Tibial artery (tissue), 4 donors: ENCODE measurements around the gene TBL2.
"Not testable (repeated sequence)": the region's sequence is repeated elsewhere in the genome, so short reads cannot be mapped to it uniquely, and the experiment has no call there.

Experiments used
- DNase-seq, 2 donors: peaks; one replicate each; pipeline ENCODE4 v3.0.0-alpha.2; 2019
- H3K27ac ChIP-seq, 2 donors: fragments of 200-600 bp; sonication (generic) in 1 of 2; 1 replicate in 1 of 2; 2 replicates in 1 of 2; pipeline ENCODE4 v1.5.1; 2018 to 2019; ENCODE audit warnings: mild to moderate bottlenecking in 1 of 2
- H3K27me3 ChIP-seq, 2 donors: fragments of 200-600 bp; sonication (generic) in 1 of 2; one replicate each; pipeline versions ENCODE4 v1.5.1 to v1.6.0; 2016 to 2019
- H3K36me3 ChIP-seq, 3 donors: fragments of 200-600 bp; sonication (generic) in 2 of 3; one replicate each; pipeline ENCODE4 v1.5.1; 2016 to 2019; ENCODE audit warnings: mild to moderate bottlenecking in 2 of 3
- H3K4me1 ChIP-seq, 4 donors: fragments of 200-600 bp; sonication (generic) in 2 of 4; 1 replicate in 3 of 4; 2 replicates in 1 of 4; pipeline ENCODE4 v1.5.1; 2016 to 2019
- H3K4me3 ChIP-seq, 2 donors: fragments of 200-600 bp; sonication (generic) in 1 of 2; 1 replicate in 1 of 2; 2 replicates in 1 of 2; pipeline ENCODE4 v1.5.1; 2018 to 2019; ENCODE audit warnings: mild to moderate bottlenecking in 2 of 2
- H3K9me3 ChIP-seq, 3 donors: fragments of 200-600 bp; sonication (generic) in 1 of 3; one replicate each; pipeline ENCODE4 v1.5.1; 2016 to 2019
- intact Hi-C: fragments of 100-400 bp; cut with DNase I; formaldehyde crosslinking; loops from one replicate; pipeline ENCODE4 v1.15.0; 2023; ENCODE audit warnings: low total_unique reads
- TF ChIP-seq, protein P1 (sequence below), 2 experiments: fragments of 200-600 bp in 1 of 2; fragments of 450-650 bp in 1 of 2; IDR thresholded peaks; one replicate each; pipeline ENCODE4 v1.5.1; 2017 to 2019; ENCODE audit warnings: antibody characterized with exemption in 2 of 2, mild to moderate bottlenecking in 1 of 2, moderate library complexity in 1 of 2

TBL2 gene

GRCh38 chr7:73560109-73560835, 18.1 kb downstream of the TBL2 start:
- no peaks in the 10 kb centered on the region for H3K9me3 ChIP-seq
- TF ChIP-seq, protein P1, sequence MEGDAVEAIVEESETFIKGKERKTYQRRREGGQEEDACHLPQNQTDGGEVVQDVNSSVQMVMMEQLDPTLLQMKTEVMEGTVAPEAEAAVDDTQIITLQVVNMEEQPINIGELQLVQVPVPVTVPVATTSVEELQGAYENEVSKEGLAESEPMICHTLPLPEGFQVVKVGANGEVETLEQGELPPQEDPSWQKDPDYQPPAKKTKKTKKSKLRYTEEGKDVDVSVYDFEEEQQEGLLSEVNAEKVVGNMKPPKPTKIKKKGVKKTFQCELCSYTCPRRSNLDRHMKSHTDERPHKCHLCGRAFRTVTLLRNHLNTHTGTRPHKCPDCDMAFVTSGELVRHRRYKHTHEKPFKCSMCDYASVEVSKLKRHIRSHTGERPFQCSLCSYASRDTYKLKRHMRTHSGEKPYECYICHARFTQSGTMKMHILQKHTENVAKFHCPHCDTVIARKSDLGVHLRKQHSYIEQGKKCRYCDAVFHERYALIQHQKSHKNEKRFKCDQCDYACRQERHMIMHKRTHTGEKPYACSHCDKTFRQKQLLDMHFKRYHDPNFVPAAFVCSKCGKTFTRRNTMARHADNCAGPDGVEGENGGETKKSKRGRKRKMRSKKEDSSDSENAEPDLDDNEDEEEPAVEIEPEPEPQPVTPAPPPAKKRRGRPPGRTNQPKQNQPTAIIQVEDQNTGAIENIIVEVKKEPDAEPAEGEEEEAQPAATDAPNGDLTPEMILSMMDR (IDR thresholded peaks at IDR 0.05): no peak
- DNase-seq: no peak
- no peaks in the 10 kb centered on the region for H3K36me3 ChIP-seq
- H3K27me3 ChIP-seq: no peaks in the 10 kb centered on the region
- no peak overlapping the region for H3K27ac ChIP-seq
- peaks cover 0 to 17% (median 14%) of the 10 kb centered on the region in 4 donors for H3K4me1 ChIP-seq
- H3K4me3 ChIP-seq: no peak overlapping the region
- intact Hi-C loops: loop anchor here (2.0 kb wide), 1 partner anchor 17 kb away; no protein-coding TSS in a partner anchor

DNA sequence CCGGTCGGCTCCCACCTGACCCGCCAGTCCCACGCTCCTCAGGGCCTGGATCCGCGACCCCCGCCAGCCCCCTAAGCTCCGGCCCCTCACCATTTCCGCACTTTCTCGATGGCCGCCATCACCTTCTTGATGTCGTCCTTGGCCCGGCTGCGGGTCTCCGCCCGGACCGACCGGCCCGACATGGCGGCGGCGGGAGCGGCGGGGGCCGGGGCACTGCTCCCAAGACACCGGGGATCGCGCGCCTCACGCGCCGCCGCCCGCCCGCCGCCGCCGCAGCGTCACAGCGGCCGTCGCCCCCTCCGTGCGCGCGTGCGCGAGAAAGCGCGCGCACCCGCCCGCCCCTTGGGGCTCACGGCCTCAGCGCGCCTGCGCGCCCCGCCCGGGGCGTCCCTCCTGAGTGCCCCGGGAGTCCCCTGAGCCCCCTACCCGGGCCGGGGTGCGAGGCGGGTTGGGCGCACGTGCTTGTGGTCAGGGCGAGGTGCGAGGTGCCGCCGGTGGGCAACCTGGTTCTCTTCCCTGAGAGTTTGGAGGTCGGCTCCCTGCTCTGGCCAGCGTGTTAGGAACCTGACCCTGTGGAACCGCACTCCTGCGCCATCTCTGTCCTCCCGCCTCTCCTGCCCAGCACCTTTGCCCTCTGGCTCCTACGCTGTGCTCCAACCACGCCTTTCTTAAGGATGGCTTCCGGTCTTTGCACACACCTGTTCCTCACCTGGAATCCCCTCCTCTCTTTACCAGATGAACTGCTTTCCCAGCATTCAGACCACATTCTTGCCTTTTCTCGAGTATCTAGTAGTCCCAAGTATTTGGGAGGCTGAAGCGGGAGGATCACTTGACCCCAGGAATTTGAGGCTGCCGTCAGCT, 20.8 kb downstream of the TBL2 start, which contains the start of gene BCL7B:
TSS of gene BCL7B (minus strand) at position 294 of the 861 bp plus-strand sequence. CDS start at position 182, 112 bp downstream.
- Histone ChIP-seq H3K27me3 (no peaks in the 10 kb centered on the region), H3K9me3 (no peaks in the 10 kb centered on the region), H3K27ac (peak within 1 kb of the TSS; percentile 90 to 100), H3K4me1 (peaks cover 0 to 27% (median 19%) of the 10 kb centered on the region in 4 donors), H3K4me3 (peak within 1 kb of the TSS; percentile 74 to 94), H3K36me3 (peaks cover 0 to 23% (median 6%) of the 10 kb centered on the region in 3 donors)
- intact Hi-C loops: no loop called here
- DNase-seq: peak; percentile 41 to 82
- TF ChIP-seq, protein P1 (IDR thresholded peaks at IDR 0.05): no peak

GRCh38 chr7:73557108-73557396, 21.3 kb downstream of the TBL2 start:
- intact Hi-C loops: no loop called here
- TF ChIP-seq, protein P1 (IDR thresholded peaks at IDR 0.05): no peak

DNA sequence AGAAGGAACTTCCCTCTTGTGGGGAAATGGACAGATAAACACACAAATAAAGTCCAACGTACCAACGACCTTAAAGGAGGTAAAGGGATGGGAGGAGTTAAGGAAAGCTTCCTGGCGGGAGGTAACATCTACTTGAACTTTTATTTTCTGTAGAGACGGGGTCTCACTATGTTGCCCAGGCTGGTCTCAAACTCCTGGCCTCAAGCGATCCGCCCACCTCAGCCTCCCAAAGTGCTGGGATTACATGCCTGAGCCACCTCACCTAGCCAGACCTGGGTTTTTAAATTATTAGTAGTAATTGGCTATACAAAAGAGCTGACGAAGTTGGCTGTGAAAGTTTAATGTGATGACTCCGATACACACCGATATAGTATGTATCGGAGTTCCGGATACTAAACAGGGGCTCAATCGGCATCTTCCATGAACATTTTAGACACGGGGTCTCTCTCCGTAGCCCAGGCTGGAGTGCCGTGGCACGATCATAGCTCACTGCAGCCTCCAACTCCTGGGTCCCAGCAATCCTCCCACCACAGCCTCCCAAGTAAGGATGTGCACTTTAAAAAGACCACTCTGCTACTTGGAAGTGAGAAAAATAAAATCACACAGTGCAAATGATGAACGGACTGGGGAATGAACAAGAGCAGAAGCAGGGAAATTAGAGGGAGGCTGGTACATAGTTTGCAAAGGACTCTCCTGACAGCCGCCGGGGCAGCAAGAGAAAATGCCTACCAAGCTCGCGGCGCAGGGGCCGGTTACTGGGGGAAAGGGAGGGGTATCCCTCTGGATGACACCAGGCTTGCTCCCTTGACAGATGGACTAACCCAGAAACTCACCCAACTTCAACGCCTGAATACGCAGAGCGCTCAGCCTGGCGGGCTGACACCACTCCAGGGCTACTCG, 21.9 kb downstream of the TBL2 start:
- TF ChIP-seq, protein P1 (IDR thresholded peaks at IDR 0.05): no peak
- intact Hi-C loops: no loop called here
- Histone ChIP-seq H3K27me3 (no peaks in the 10 kb centered on the region), H3K36me3 (peaks cover 8 to 34% (median 15%) of the 10 kb centered on the region in 3 donors), H3K4me1 (peaks cover 0 to 27% (median 19%) of the 10 kb centered on the region in 4 donors), H3K9me3 (no peaks in the 10 kb centered on the region), H3K4me3 (peak overlapping the region; percentile 74 to 94), H3K27ac (peak overlapping the region; percentile 90 to 100)
- no peak for DNase-seq

More at GRCh38 chr7:73557108-73557396, 21.3 kb downstream of the TBL2 start:
- Histone ChIP-seq H3K4me3 (peak overlapping the region; percentile 74 to 94), H3K36me3 (peaks cover 2 to 28% (median 10%) of the 10 kb centered on the region in 3 donors), H3K27me3 (no peaks in the 10 kb centered on the region), H3K9me3 (no peaks in the 10 kb centered on the region), H3K4me1 (peaks cover 0 to 27% (median 19%) of the 10 kb centered on the region in 4 donors), H3K27ac (peak overlapping the region; percentile 90 to 100)
- peak; percentile 94 to 97 for DNase-seq

DNA sequence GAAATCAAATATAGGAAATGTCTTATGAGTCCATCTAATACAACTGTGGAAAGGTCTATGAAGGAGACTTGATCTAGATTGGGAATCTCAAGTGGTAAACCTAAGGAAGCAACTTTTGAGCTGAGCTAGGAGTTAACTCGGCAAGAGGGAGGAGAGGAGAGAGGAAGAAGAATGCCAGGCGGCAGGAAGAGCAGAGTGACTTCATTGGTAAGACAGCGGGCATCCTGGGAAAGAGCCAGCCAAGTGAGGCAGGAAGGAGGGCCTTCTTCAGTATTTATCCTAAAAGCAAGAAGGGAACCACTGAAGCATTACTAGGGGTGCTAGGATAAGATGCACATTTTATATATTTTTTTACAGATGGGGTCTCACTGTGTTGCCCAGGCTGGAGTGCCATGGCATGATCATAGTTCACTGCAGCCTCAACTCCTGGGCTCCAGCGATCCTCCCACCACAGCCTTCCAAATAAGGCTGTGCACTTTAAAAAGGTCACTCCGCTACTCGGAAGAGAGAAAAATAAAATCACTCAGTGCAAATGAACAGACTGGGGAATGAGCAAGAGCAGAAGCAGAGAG, 22.9 kb downstream of the TBL2 start:
- TF ChIP-seq, protein P1 (IDR thresholded peaks at IDR 0.05): no peak
- H3K9me3 ChIP-seq: no peaks in the 10 kb centered on the region
- peak overlapping the region; percentile 90 to 100 for H3K27ac ChIP-seq
- no peaks in the 10 kb centered on the region for H3K27me3 ChIP-seq
- H3K4me1 ChIP-seq: peaks cover 0 to 27% (median 19%) of the 10 kb centered on the region in 4 donors
- DNase-seq: no peak
- intact Hi-C loops: no loop called here
- peaks cover 15 to 42% (median 22%) of the 10 kb centered on the region in 3 donors for H3K36me3 ChIP-seq
- peak overlapping the region; percentile 74 to 94 for H3K4me3 ChIP-seq

GRCh38 chr7:73550093-73550492, 28.3 kb downstream of the TBL2 start:
- H3K36me3 ChIP-seq: peaks cover 21 to 72% (median 41%) of the 10 kb centered on the region in 3 donors
- peaks cover 0 to 11% (median 2%) of the 10 kb centered on the region in 4 donors for H3K4me1 ChIP-seq
- H3K27me3 ChIP-seq, DNase-seq, H3K27ac ChIP-seq, H3K4me3 ChIP-seq, intact Hi-C loops, H3K9me3 ChIP-seq: not testable (repeated sequence)
